GM21390 (cell line): ENCODE measurements around the gene EML5.
A peak's percentile ranks its signal among the peaks of the same experiment; 100 is the strongest.

ENCODE experiments used
- ATAC-seq: cut with Tn5 transposase; IDR thresholded peaks from one replicate; pipeline ENCODE4 v1.9.1; 2021; ENCODE audit not compliant: unreplicated experiment

Gene EML5

GRCh38 chr14:88727057-88727456 is 65.7 kb downstream of the EML5 start:
- no peak for ATAC-seq

- ATAC-seq: no peak
Observed at GRCh38 chr14:88710709-88711108, 82.0 kb downstream of the EML5 start.

- ATAC-seq: no peak
Observed at GRCh38 chr14:88707088-88707487, 85.7 kb downstream of the EML5 start.

GRCh38 chr14:88706425-88706824 is 86.3 kb downstream of the EML5 start:
- no peak for ATAC-seq

GRCh38 chr14:88698651-88699050 is 94.1 kb downstream of the EML5 start:
- ATAC-seq: no peak

- no peak for ATAC-seq
Observed at GRCh38 chr14:88695870-88696269, 96.9 kb downstream of the EML5 start.

GRCh38 chr14:88688386-88688785 is 104.4 kb downstream of the EML5 start:
- no peak for ATAC-seq

- ATAC-seq: no peak
Observed at GRCh38 chr14:88683119-88683518, 109.6 kb downstream of the EML5 start.

GRCh38 chr14:88682495-88683114 is 110.1 kb downstream of the EML5 start:
- no peak for ATAC-seq

- no peak for ATAC-seq
Observed at GRCh38 chr14:88681755-88682494, 110.8 kb downstream of the EML5 start.

- ATAC-seq: no peak
Observed at GRCh38 chr14:88669346-88669745, 123.4 kb downstream of the EML5 start.

GRCh38 chr14:88668448-88669116 is 124.2 kb downstream of the EML5 start:
- ATAC-seq: peak; percentile 68

- peak; percentile 64 for ATAC-seq
Observed at GRCh38 chr14:88667555-88668273, 125.0 kb downstream of the EML5 start.

- ATAC-seq: no peak
Observed at GRCh38 chr14:88660056-88660455, 132.7 kb downstream of the EML5 start.

GRCh38 chr14:88639221-88639620 is 153.5 kb downstream of the EML5 start:
- no peak for ATAC-seq

GRCh38 chr14:88632512-88632911 is 160.2 kb downstream of the EML5 start:
- ATAC-seq: no peak

- ATAC-seq: no peak
Observed at GRCh38 chr14:88631091-88631490, 161.7 kb downstream of the EML5 start.

- ATAC-seq: no peak
Observed at GRCh38 chr14:88630565-88630964, 162.2 kb downstream of the EML5 start.

GRCh38 chr14:88628462-88628861 is 164.3 kb downstream of the EML5 start:
- no peak for ATAC-seq

- ATAC-seq: no peak
Observed at GRCh38 chr14:88628033-88628432, 164.7 kb downstream of the EML5 start.

- ATAC-seq: no peak
Observed at GRCh38 chr14:88625671-88626070, 167.1 kb downstream of the EML5 start.

- ATAC-seq: no peak
Observed at GRCh38 chr14:88621100-88621499, 171.7 kb downstream of the EML5 start.
